Endothelial cell (in vitro differentiated cells): ENCODE measurements around the gene KCNMA1. TPM values are rescaled to one million over a fixed set of nuclear protein-coding genes. Genes with fewer than 3 reads are reported as not detected.
A peak's percentile ranks its signal among the peaks of the same experiment; 100 is the strongest.

ENCODE experiments used
- DNase-seq: peaks from one replicate; pipeline ENCODE4 v3.0.0; 2021; ENCODE audit warnings: low spot score
- H3K27ac Mint-ChIP-seq: one replicate; pipeline ENCODE4 v1.8.0; 2021; ENCODE audit warnings: mixed read lengths, inconsistent platforms; ENCODE audit not compliant: unreplicated experiment
- H3K27me3 Mint-ChIP-seq: one replicate; pipeline ENCODE4 v1.8.0; 2021; ENCODE audit warnings: mild to moderate bottlenecking, moderate library complexity, mixed read lengths, inconsistent platforms; ENCODE audit not compliant: unreplicated experiment
- H3K36me3 Mint-ChIP-seq: one replicate; pipeline ENCODE4 v1.8.0; 2021; ENCODE audit warnings: mild to moderate bottlenecking, low read depth, mixed read lengths, inconsistent platforms; ENCODE audit not compliant: unreplicated experiment
- H3K4me1 Mint-ChIP-seq: one replicate; pipeline ENCODE4 v1.8.0; 2021; ENCODE audit warnings: mild to moderate bottlenecking, mixed read lengths, inconsistent platforms; ENCODE audit not compliant: unreplicated experiment
- H3K4me3 Mint-ChIP-seq: one replicate; pipeline ENCODE4 v1.8.0; 2021; ENCODE audit warnings: mild to moderate bottlenecking, mixed read lengths, inconsistent platforms; ENCODE audit not compliant: unreplicated experiment
- H3K9me3 Mint-ChIP-seq: one replicate; pipeline ENCODE4 v1.8.0; 2021; ENCODE audit warnings: mixed read lengths, inconsistent platforms; ENCODE audit not compliant: unreplicated experiment
- total RNA-seq: library from RNA; stranded (reverse); fragmentation: NEBNext Ultra II Directional; extraction: Animal tissue kit (Norgen Biotek cat#: 25700); gene quantifications from one replicate; pipeline ENCODE4 v1.2.1, GENCODE V29; 2021; ENCODE audit not compliant: unreplicated experiment
- TF ChIP-seq, protein P1 (sequence below): fragments of 200-600 bp; sonication (generic); IDR thresholded peaks from one replicate; pipeline ENCODE4 v1.5.0; 2021; ENCODE audit warnings: antibody characterized with exemption; ENCODE audit not compliant: unreplicated experiment

The KCNMA1 gene
- total RNA-seq, 1 donor from 2014 or later: 5.1 TPM

DNA sequence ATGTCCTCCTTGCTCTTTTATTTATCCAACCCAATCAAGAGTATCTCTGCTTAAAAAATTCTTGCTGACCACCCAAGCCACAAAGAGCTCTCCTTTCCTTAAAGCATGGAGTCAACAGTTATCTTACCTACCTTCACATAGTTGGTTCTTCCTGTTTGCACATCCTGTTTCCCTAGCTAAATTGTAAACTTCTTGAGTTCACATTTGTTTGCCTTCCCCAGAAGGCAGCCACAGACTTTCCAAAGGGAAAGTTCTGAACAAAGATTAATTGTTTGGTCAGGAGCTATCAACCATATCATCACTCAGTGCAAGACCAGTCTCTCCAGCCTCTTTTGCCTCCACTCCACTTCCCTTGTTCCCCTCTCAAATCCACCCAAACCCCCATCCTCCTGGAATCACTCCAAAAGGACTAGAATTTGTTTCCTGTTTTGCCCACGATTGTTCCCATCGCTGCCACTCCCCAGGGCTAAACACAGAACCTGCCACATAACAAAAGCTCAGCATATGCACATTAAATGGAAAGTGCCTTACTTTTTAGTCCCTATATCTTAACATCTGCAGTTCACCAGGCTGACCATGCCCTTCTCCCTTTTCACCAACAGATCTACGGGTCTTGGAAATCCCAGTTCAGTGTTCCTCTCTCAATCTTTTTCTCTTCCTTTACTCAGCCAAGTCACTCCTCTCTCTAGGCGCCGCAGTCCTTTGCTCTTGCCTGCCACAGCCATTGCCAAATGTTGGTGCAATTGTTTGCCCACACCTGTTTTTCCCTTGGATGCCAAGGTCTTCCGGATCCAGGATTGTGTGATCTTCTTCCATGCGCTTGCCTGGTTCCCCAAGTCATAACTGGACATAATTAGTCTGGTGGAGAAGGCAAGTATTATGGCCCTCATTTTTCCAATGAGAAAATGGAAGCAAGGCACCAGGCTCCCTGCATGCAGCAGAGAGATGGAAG is 265.5 kb downstream of the KCNMA1 start:
- H3K36me3 Mint-ChIP-seq: no peaks in the 10 kb centered on the region
- H3K9me3 Mint-ChIP-seq: no peaks in the 10 kb centered on the region
- TF ChIP-seq, protein P1, sequence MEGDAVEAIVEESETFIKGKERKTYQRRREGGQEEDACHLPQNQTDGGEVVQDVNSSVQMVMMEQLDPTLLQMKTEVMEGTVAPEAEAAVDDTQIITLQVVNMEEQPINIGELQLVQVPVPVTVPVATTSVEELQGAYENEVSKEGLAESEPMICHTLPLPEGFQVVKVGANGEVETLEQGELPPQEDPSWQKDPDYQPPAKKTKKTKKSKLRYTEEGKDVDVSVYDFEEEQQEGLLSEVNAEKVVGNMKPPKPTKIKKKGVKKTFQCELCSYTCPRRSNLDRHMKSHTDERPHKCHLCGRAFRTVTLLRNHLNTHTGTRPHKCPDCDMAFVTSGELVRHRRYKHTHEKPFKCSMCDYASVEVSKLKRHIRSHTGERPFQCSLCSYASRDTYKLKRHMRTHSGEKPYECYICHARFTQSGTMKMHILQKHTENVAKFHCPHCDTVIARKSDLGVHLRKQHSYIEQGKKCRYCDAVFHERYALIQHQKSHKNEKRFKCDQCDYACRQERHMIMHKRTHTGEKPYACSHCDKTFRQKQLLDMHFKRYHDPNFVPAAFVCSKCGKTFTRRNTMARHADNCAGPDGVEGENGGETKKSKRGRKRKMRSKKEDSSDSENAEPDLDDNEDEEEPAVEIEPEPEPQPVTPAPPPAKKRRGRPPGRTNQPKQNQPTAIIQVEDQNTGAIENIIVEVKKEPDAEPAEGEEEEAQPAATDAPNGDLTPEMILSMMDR: no peak
- H3K4me3 Mint-ChIP-seq: no peak overlapping the region
- H3K4me1 Mint-ChIP-seq: peaks cover 59% of the 10 kb centered on the region
- H3K27ac Mint-ChIP-seq: peak overlapping the region; percentile 85
- DNase-seq: no peak
- peaks cover 2% of the 10 kb centered on the region for H3K27me3 Mint-ChIP-seq

DNA sequence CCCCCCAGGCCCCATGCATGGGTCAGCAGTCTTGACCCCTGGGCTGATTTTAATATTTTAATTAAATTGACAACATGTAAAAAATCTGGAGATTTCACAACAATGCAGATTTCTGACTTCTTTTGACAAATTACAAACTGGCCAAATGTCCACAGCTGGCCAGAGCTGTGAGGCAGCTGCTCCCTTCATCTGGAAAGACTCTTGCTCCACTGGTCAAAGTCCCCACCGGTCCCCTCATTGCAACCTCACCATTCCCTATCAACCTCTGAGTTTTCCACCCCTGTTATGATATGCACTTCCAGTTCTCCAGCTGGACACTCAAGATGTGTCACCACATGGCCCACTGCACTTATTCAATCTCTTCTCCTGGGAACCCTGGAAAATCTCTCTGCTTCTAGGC is 266.2 kb downstream of the KCNMA1 start:
- DNase-seq: no peak
- no peak overlapping the region for H3K4me3 Mint-ChIP-seq
- TF ChIP-seq, protein P1: no peak
- no peaks in the 10 kb centered on the region for H3K9me3 Mint-ChIP-seq
- H3K4me1 Mint-ChIP-seq: peaks cover 55% of the 10 kb centered on the region
- peak overlapping the region; percentile 85 for H3K27ac Mint-ChIP-seq
- H3K36me3 Mint-ChIP-seq: no peaks in the 10 kb centered on the region
- H3K27me3 Mint-ChIP-seq: peaks cover 2% of the 10 kb centered on the region

DNA sequence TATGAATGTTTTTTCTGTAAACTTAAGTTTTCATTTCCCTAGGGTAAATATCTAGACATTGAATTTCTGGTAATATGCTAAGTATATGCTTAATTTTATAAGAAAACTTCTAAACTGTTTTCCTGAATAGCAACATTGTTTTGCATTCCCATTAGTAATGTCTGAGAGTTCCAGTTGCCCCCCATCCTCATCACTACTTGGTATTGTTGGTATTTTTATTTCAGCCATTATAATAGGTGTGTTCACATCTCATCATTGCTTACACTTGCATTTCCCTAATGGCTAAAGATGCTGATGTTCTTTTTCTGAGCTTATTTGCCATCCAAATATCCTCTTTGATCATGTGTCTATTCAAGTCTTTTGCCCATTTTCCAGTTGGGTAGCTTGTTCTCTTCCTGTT is 269.6 kb downstream of the KCNMA1 start:
- Mint-ChIP-seq H3K4me1 (peaks cover 29% of the 10 kb centered on the region), H3K4me3 (no peak overlapping the region), H3K9me3 (no peaks in the 10 kb centered on the region), H3K36me3 (no peaks in the 10 kb centered on the region), H3K27me3 (no peaks in the 10 kb centered on the region), H3K27ac (no peak overlapping the region)
- no peak for DNase-seq
- TF ChIP-seq, protein P1: no peak

DNA sequence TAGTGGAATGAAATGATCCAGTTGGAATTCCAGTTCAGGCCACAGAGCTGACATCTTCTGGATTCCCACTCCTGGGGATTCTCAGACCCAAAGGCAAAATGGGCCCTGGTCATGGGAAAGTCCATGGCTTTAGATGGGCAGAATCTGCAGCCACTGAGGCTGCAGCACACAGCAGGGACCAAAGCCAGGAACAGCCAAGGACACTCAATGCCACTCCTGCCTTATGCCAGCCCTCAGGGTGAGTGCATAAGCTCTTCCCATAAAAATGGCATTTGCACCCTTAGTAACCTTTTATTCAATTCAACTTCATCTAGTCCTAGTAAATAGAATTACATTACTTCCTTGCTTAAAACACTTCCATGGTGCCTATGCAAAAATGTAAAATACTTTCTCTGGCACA is 274.4 kb downstream of the KCNMA1 start:
- Mint-ChIP-seq H3K9me3 (no peaks in the 10 kb centered on the region), H3K27me3 (peaks cover 4% of the 10 kb centered on the region)

More for the DNA sequence above, 274.4 kb downstream of the KCNMA1 start:
- TF ChIP-seq, protein P1: no peak
- Mint-ChIP-seq H3K36me3 (no peaks in the 10 kb centered on the region), H3K27ac (no peak overlapping the region), H3K4me1 (peaks cover 6% of the 10 kb centered on the region), H3K4me3 (no peak overlapping the region)
- DNase-seq: no peak
